VCaP (cell line): ENCODE results near the gene PHLDB3.
A peak's percentile ranks its signal among the peaks of the same experiment; 100 is the strongest.
"Not testable (repeated sequence)": the region's sequence is repeated elsewhere in the genome, so short reads cannot be mapped to it uniquely, and the experiment has no call there.

Source experiments
- H3K27ac ChIP-seq: fragments of 450-650 bp; 2 replicates; pipeline ENCODE4 v1.5.1; 2017
- CTCF ChIP-seq: fragments of 450-650 bp; conservative IDR thresholded peaks from 2 replicates; pipeline ENCODE4 v1.5.1; 2017; ENCODE audit warnings: mild to moderate bottlenecking, moderate library complexity

Gene PHLDB3

DNA sequence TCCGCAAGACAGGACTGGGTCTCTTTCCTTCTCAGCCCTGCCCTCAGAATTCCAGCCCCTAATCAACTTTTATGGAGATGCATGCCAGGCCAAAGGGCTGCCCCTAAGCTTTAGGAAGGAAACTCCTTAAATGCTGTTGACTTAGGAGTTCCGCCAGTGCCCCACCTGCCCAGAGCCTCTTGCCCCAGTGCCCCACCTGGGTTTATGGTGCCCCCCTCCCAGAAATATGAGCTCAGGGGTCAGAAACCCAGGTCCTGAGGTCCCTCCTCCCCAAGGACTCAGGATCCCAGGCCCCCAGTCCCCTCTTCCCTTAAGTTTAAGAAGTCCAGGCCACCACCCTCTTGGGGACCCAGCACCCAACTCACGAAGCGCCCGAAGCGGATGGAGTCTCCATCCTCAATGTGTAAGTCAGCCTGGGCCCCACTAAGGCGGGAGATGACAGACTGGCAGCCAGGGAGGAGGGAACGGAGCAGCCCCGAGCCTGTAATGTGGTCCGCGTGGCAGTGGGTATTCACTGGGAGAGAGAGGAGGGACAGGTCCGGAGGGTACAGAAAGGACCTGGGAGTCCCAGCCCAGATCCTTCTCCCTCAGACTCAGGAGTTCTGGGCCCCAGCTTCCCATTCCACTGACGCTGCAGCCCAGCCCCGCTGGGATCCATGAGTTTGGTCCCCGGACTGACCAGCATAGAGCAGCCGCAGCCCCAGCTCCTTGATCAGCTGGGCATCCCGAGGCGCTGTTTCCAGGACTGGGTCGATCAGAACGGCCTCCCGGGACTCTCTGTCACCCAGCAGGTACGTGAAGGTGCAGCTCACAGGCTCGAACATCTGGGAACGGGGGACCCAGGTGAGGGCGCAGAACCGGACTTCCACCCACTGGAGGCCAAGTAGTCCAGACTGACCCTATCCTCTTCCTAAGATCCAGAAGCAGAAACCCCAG is 21.6 kb upstream of the PHLDB3 start:
- H3K27ac ChIP-seq = peak overlapping the region; percentile 76; the same call in 1 of the 2 replicates
- no peak for TF ChIP-seq CTCF

DNA sequence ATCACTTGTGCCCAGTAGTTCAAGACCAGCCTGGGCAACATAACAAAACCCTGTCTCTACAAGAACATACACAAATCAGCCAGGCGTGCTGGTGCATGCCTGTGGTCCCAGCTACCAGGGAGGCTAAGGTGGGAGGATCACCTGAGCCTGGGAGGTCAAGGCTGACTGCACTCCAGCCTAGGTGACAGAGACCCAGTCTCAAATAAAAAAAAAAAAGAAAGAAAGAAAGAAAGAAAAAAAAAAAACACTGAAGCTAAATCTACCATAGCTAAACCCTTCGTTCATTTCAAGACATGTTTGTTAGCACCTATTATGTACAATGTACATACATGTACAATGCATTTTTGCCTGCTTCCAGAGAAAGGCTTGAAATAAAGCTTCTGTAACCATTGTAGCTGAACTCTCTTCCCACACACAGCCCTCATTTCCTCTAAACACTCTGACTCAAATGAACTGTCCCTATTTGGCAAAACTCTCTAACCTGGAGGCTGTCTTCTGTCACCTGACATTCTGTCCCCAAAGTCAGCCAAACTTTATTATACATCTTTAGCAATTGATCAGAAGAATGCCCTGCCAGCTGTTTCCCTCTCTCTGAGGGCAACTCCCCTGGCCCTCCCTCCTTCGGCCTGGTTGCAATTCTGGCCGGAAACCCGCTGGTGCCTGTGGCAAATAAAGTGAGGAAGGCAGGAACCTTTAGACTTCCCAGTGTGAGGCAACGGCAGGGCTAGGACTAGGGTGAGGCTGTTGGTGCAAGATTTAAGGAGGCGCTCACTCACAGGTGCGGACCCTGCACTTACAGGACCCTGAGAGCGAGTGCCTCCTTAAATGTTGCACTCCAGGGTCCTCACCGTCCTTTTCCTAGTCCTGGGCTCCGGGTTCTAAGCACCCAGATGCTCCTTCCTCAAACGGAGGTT is 20.6 kb upstream of the PHLDB3 start:
- no peak for TF ChIP-seq CTCF
- H3K27ac ChIP-seq = peak overlapping the region; percentile 76; the same call in 1 of the 2 replicates

GRCh38 chr19:43523696-43524095 is 19.1 kb upstream of the PHLDB3 start:
- H3K27ac ChIP-seq = not testable (repeated sequence)

GRCh38 chr19:43522929-43523328 is 18.4 kb upstream of the PHLDB3 start:
- H3K27ac ChIP-seq = 0 out of 2 replicates have a peak overlapping the region, but pooled peaks have one; percentile 14
- no peak for TF ChIP-seq CTCF

- H3K27ac ChIP-seq = no peak overlapping the region
- peak; percentile 93 for TF ChIP-seq CTCF
Measured at GRCh38 chr19:43519436-43520088, 15.0 kb upstream of the PHLDB3 start.

GRCh38 chr19:43518051-43518450 is 13.5 kb upstream of the PHLDB3 start:
- TF ChIP-seq CTCF = no peak
- no peak overlapping the region for H3K27ac ChIP-seq

GRCh38 chr19:43512399-43512798 is 7.9 kb upstream of the PHLDB3 start:
- not testable (repeated sequence) for H3K27ac ChIP-seq

GRCh38 chr19:43511324-43511723 is 6.8 kb upstream of the PHLDB3 start:
- TF ChIP-seq CTCF = no peak
- no peak overlapping the region for H3K27ac ChIP-seq
